Measurements from ENCODE around the gene COL4A2.
"Not testable (repeated sequence)": the region's sequence is repeated elsewhere in the genome, so short reads cannot be mapped to it uniquely, and the experiment has no call there.

COL4A2 gene

DNA sequence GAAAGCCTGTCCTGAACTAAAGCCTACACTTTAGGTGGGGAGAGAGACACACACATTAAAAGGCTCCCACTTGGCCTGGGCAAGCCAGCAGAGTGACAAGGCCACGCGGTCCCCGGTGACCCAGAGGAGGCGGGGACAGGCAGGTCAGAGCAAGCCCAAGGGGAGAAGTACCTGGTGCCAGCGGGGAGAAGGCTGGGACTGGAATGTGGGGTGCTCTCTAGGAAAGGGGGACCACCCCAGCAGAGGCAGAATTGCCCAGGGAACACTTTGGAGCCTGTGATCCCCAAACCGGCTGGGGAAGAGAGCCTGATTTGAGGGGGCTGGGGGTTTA, 172.1 kb downstream of the COL4A2 start:
- no peak for DNase-seq (ENCODE audit: low read depth, low spot score)
- H3K9me3 ChIP-seq (ENCODE audit: insufficient read depth, low read length): no peaks in the 10 kb centered on the region
- H3K9ac ChIP-seq (ENCODE audit: insufficient read length, low read depth): no peak overlapping the region
- H3K4me3 ChIP-seq (ENCODE audit: insufficient read length, low read depth): no peak overlapping the region
- no peaks in the 10 kb centered on the region for H3K27me3 ChIP-seq (ENCODE audit: insufficient read depth, insufficient read length)
- no peak for TF ChIP-seq YY1 (IDR thresholded peaks at IDR 0.05; ENCODE audit: insufficient read depth, insufficient read length)
- TF ChIP-seq ZNF274 (IDR thresholded peaks at IDR 0.05; ENCODE audit: low read depth, low read length): no peak
- TF ChIP-seq SUZ12 (IDR thresholded peaks at IDR 0.05; ENCODE audit: extremely low read depth, insufficient read depth, insufficient read length): no peak
- H3K36me3 ChIP-seq (ENCODE audit: insufficient read depth, insufficient read length, low read length): peaks cover 78% of the 10 kb centered on the region
- H3K4me1 ChIP-seq (ENCODE audit: insufficient read depth, insufficient read length): peaks cover 5% of the 10 kb centered on the region

- Histone ChIP-seq H3K9ac (ENCODE audit: insufficient read length, low read depth) (no peak overlapping the region), H3K4me1 (ENCODE audit: insufficient read depth, insufficient read length) (peaks cover 5% of the 10 kb centered on the region), H3K27me3 (ENCODE audit: insufficient read depth, insufficient read length) (no peaks in the 10 kb centered on the region), H3K36me3 (ENCODE audit: insufficient read depth, insufficient read length, low read length) (peaks cover 74% of the 10 kb centered on the region), H3K4me3 (ENCODE audit: insufficient read length, low read depth) (no peak overlapping the region), H3K9me3 (ENCODE audit: insufficient read depth, low read length) (no peaks in the 10 kb centered on the region)
- no peak for DNase-seq (ENCODE audit: low read depth, low spot score)
- TF ChIP-seq ZNF274 (IDR thresholded peaks at IDR 0.05; ENCODE audit: low read depth, low read length) (no peak), YY1 (IDR thresholded peaks at IDR 0.05; ENCODE audit: insufficient read depth, insufficient read length) (no peak), SUZ12 (IDR thresholded peaks at IDR 0.05; ENCODE audit: extremely low read depth, insufficient read depth, insufficient read length) (no peak)
Measured at GRCh38 chr13:110479648-110480047, 172.6 kb downstream of the COL4A2 start.

DNA sequence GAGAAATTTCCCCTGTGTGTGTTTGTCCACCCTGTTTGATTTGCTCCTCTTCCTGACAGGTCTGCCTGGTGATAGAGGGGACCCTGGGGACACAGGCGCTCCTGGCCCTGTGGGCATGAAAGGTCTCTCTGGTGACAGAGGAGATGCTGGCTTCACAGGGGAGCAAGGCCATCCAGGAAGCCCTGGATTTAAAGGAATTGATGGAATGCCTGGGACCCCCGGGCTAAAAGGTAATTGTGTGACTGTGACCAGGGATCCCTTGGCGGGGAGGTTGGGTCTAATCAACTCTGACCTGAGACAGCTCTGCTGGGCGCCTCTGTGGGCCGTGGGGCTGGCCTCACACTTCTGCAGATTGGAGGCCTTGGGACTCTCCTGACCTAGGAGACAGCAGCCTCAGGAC, 173.1 kb downstream of the COL4A2 start:
- Histone ChIP-seq H3K9me3 (ENCODE audit: insufficient read depth, low read length) (no peaks in the 10 kb centered on the region; the same call in 1 of the 2 replicates), H3K4me3 (ENCODE audit: insufficient read length, low read depth) (no peak overlapping the region), H3K27me3 (ENCODE audit: insufficient read depth, insufficient read length) (no peaks in the 10 kb centered on the region), H3K36me3 (ENCODE audit: insufficient read depth, insufficient read length, low read length) (peaks cover 73% of the 10 kb centered on the region), H3K4me1 (ENCODE audit: insufficient read depth, insufficient read length) (peaks cover 8% of the 10 kb centered on the region), H3K9ac (ENCODE audit: insufficient read length, low read depth) (no peak overlapping the region)
- TF ChIP-seq SUZ12 (IDR thresholded peaks at IDR 0.05; ENCODE audit: extremely low read depth, insufficient read depth, insufficient read length) (no peak), YY1 (IDR thresholded peaks at IDR 0.05; ENCODE audit: insufficient read depth, insufficient read length) (no peak)
- no peak for DNase-seq (ENCODE audit: low read depth, low spot score)

DNA sequence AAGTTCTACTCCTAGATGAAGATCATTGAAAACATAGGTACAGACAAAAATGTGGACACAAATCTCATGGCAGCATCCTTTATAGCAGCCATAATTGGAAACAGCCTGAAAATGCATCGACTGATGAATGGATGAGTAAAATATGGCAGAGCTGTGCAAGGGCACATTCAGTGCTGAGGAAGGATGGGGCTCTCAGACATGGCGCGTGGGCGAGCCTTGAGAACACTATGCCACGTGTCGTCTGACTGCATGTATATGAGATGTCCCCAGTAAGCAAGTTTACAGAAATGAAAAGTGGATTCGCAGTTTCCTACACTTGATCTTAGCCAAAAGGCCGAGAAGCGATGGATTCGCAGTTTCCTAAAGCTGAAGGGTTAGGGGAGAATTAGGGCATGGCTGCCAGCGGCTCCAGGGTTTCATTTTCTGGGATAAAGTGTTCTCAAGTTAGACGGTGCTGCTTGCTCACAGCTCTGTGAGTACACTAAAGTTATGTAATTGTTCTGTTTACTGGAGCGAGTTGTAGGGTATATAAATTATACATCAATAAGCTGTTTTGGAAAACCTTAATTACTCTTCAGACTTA, 176.4 kb downstream of the COL4A2 start:
- no peak overlapping the region for H3K4me3 ChIP-seq (ENCODE audit: insufficient read length, low read depth)
- DNase-seq (ENCODE audit: low read depth, low spot score): no peak
- TF ChIP-seq ZNF274 (IDR thresholded peaks at IDR 0.05; ENCODE audit: low read depth, low read length): no peak
- no peak for TF ChIP-seq YY1 (IDR thresholded peaks at IDR 0.05; ENCODE audit: insufficient read depth, insufficient read length)
- TF ChIP-seq SUZ12 (IDR thresholded peaks at IDR 0.05; ENCODE audit: extremely low read depth, insufficient read depth, insufficient read length): no peak
- H3K4me1 ChIP-seq (ENCODE audit: insufficient read depth, insufficient read length): peaks cover 12% of the 10 kb centered on the region
- H3K9ac ChIP-seq (ENCODE audit: insufficient read length, low read depth): no peak overlapping the region
- peaks cover 56% of the 10 kb centered on the region for H3K36me3 ChIP-seq (ENCODE audit: insufficient read depth, insufficient read length, low read length)
- H3K27me3 ChIP-seq (ENCODE audit: insufficient read depth, insufficient read length): no peaks in the 10 kb centered on the region
- H3K9me3 ChIP-seq (ENCODE audit: insufficient read depth, low read length): no peaks in the 10 kb centered on the region; the same call in 1 of the 2 replicates

DNA sequence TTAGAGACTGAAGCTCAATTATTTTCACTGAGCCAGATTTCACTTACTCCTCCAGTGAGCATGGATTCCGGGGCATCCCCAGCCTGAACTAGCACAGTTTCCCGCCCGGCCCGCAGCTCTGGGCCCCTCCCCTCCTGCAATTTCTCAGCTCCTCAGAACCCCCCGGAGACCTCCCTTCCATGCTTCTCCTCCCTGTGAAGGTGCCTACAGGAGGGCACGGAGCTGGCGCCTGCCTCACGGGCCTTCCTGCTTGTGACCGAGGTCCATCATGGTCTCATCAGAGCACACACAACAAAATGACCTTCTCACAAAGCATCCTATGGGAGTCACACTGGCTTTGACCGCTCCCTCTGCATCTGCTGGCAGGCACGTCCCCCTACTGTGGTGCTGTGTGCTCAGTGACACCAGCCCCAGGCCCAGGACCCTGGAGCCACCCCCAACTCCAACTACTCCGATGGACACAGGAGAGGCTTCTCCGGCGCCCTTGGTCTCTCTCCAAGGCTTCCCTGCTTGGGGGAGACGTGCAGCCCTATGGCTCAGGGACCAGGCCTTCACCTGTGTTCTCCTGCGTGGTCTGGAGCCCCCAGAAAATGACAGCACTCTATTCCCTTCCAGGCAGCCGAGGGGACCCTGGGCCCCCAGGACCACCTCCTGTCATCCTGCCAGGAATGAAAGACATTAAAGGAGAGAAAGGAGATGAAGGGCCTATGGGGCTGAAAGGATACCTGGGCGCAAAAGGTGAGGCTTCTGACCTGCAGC, 177.4 kb downstream of the COL4A2 start:
- DNase-seq (ENCODE audit: low read depth, low spot score): no peak
- Histone ChIP-seq H3K36me3 (ENCODE audit: insufficient read depth, insufficient read length, low read length) (peaks cover 56% of the 10 kb centered on the region), H3K27me3 (ENCODE audit: insufficient read depth, insufficient read length) (no peaks in the 10 kb centered on the region), H3K4me1 (ENCODE audit: insufficient read depth, insufficient read length) (peaks cover 9% of the 10 kb centered on the region), H3K9ac (ENCODE audit: insufficient read length, low read depth) (peak overlapping the region; percentile 61), H3K4me3 (ENCODE audit: insufficient read length, low read depth) (no peak overlapping the region), H3K9me3 (ENCODE audit: insufficient read depth, low read length) (no peaks in the 10 kb centered on the region; the same call in 1 of the 2 replicates)
- no peak for TF ChIP-seq ZNF274 (IDR thresholded peaks at IDR 0.05; ENCODE audit: low read depth, low read length)
- TF ChIP-seq SUZ12 (IDR thresholded peaks at IDR 0.05; ENCODE audit: extremely low read depth, insufficient read depth, insufficient read length): no peak
- no peak for TF ChIP-seq YY1 (IDR thresholded peaks at IDR 0.05; ENCODE audit: insufficient read depth, insufficient read length)

DNA sequence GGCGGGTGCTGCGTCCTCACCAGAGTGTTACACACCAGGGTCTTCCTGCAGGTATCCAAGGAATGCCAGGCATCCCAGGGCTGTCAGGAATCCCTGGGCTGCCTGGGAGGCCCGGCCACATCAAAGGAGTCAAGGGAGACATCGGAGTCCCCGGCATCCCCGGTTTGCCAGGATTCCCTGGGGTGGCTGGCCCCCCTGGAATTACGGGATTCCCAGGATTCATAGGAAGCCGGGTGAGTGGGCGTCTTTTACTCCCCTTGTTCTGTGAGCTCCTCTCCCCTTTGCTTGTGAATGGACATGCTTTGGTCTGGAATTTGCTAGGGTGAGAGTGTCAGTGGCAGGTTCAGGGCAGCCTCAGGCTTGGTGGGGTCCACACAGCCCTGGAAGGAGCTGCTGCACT, 178.5 kb downstream of the COL4A2 start:
- no peaks in the 10 kb centered on the region for H3K27me3 ChIP-seq (ENCODE audit: insufficient read depth, insufficient read length)
- no peaks in the 10 kb centered on the region; the same call in 1 of the 2 replicates for H3K9me3 ChIP-seq (ENCODE audit: insufficient read depth, low read length)
- TF ChIP-seq ZNF274 (IDR thresholded peaks at IDR 0.05; ENCODE audit: low read depth, low read length) (no peak), SUZ12 (IDR thresholded peaks at IDR 0.05; ENCODE audit: extremely low read depth, insufficient read depth, insufficient read length) (no peak), YY1 (IDR thresholded peaks at IDR 0.05; ENCODE audit: insufficient read depth, insufficient read length) (no peak)
- peak overlapping the region; percentile 67 for H3K9ac ChIP-seq (ENCODE audit: insufficient read length, low read depth)
- no peak overlapping the region for H3K4me3 ChIP-seq (ENCODE audit: insufficient read length, low read depth)
- H3K4me1 ChIP-seq (ENCODE audit: insufficient read depth, insufficient read length): peaks cover 7% of the 10 kb centered on the region
- H3K36me3 ChIP-seq (ENCODE audit: insufficient read depth, insufficient read length, low read length): peaks cover 58% of the 10 kb centered on the region
- peak; percentile 83 for DNase-seq (ENCODE audit: low read depth, low spot score)

- DNase-seq (ENCODE audit: low read depth, low spot score): peak; percentile 28
- no peaks in the 10 kb centered on the region; the same call in 1 of the 2 replicates for H3K9me3 ChIP-seq (ENCODE audit: insufficient read depth, low read length)
- H3K9ac ChIP-seq (ENCODE audit: insufficient read length, low read depth): peak overlapping the region; percentile 67
- TF ChIP-seq YY1 (IDR thresholded peaks at IDR 0.05; ENCODE audit: insufficient read depth, insufficient read length): no peak
- no peak for TF ChIP-seq SUZ12 (IDR thresholded peaks at IDR 0.05; ENCODE audit: extremely low read depth, insufficient read depth, insufficient read length)
- TF ChIP-seq ZNF274 (IDR thresholded peaks at IDR 0.05; ENCODE audit: low read depth, low read length): no peak
- H3K4me1 ChIP-seq (ENCODE audit: insufficient read depth, insufficient read length): peaks cover 7% of the 10 kb centered on the region
- H3K4me3 ChIP-seq (ENCODE audit: insufficient read length, low read depth): no peak overlapping the region
- H3K27me3 ChIP-seq (ENCODE audit: insufficient read depth, insufficient read length): no peaks in the 10 kb centered on the region
- peaks cover 62% of the 10 kb centered on the region for H3K36me3 ChIP-seq (ENCODE audit: insufficient read depth, insufficient read length, low read length)
Measured at GRCh38 chr13:110486061-110486715, 179.1 kb downstream of the COL4A2 start.

GRCh38 chr13:110486880-110487279, 179.8 kb downstream of the COL4A2 start:
- not testable (repeated sequence) for H3K4me3 ChIP-seq (ENCODE audit: insufficient read length, low read depth); H3K27me3 ChIP-seq (ENCODE audit: insufficient read depth, insufficient read length); DNase-seq (ENCODE audit: low read depth, low spot score); H3K4me1 ChIP-seq (ENCODE audit: insufficient read depth, insufficient read length); H3K9me3 ChIP-seq (ENCODE audit: insufficient read depth, low read length)
- Histone ChIP-seq H3K36me3 (ENCODE audit: insufficient read depth, insufficient read length, low read length) (peaks cover 67% of the 10 kb centered on the region), H3K9ac (ENCODE audit: insufficient read length, low read depth) (peak overlapping the region; percentile 5)
